ENCODE results near the gene OVCA2.

- TF ChIP-seq CTCF (IDR thresholded peaks at IDR 0.05) (no peak), POLR2A (IDR thresholded peaks at IDR 0.05) (no peak)
These were observed 13.6 kb upstream of the OVCA2 start for GRCh38 chr17:2028234-2028614.

Data from upper lobe of left lung (tissue), 4 donors.